A549 (cell line): ENCODE results near the gene ITGB3. TPM values are rescaled to one million over a fixed set of nuclear protein-coding genes. Genes with fewer than 3 reads are reported as not detected.
A peak's percentile ranks its signal among the peaks of the same experiment; 100 is the strongest.

Experiments used
- ATAC-seq, 2 experiments: fragments of 200-7000 bp in 1 of 2; fragments of >200 bp in 1 of 2; cut with Nextera tagmentation in 1 of 2; cut with Tn5 transposase in 1 of 2; 3 replicates each; pipeline versions ENCODE4 v1.8.0 to v1.9.1; 2018 to 2020; ENCODE audit warnings: mild to moderate bottlenecking in 1 of 2, moderate library complexity in 1 of 2
- CTCF ChIA-PET: fragments of 300-600 bp; sonication (Branson Sonifier 250); formaldehyde crosslinking; extraction: SDS; loops from one replicate; lab custom pipeline; 2021; ENCODE audit warnings: antibody characterized with exemption, inconsistent platforms; lab: Yijun Ruan, JAX
- POLR2A ChIA-PET: fragments of 350-600 bp; formaldehyde crosslinking; extraction: SDS; loops from one replicate; lab custom pipeline; 2021; ENCODE audit warnings: antibody characterized with exemption, inconsistent platforms; lab: Yijun Ruan, JAX
- DNase-seq, 2 experiments: peaks; one replicate each; pipeline versions ENCODE4 v3.0.0 to v3.0.0-alpha.2; 2011 to 2016; ENCODE audit warnings: low read depth in 1 of 2, low spot score in 1 of 2
- FAIRE-seq: peaks from 2 replicates; lab custom pipeline; 2011; peaks lifted over from hg19 to GRCh38; lab: Jason Lieb, UNC
- H3K27ac ChIP-seq, 2 experiments: fragments of >200 bp; sonication (Bioruptor Twin); formaldehyde crosslinking; 3 replicates each; pipeline ENCODE4 v1.5.1; 2016 to 2017
- H3K4me1 ChIP-seq: fragments of >200 bp; sonication (Bioruptor Twin); formaldehyde crosslinking; 3 replicates; pipeline ENCODE4 v1.6.1; 2016
- H3K4me2 ChIP-seq: fragments of >200 bp; sonication (Bioruptor Twin); formaldehyde crosslinking; 3 replicates; pipeline ENCODE4 v1.6.1; 2016
- H3K4me3 ChIP-seq: fragments of >200 bp; sonication (Bioruptor Twin); formaldehyde crosslinking; 3 replicates; pipeline ENCODE4 v1.5.1; 2016
- H3K9me3 ChIP-seq: fragments of >200 bp; sonication (Bioruptor Twin); formaldehyde crosslinking; 3 replicates; pipeline ENCODE4 v1.6.1; 2016
- BCL3 ChIP-seq: fragments of >200 bp; sonication (Bioruptor Twin); formaldehyde crosslinking; IDR thresholded peaks from 3 replicates; pipeline ENCODE4 v1.6.1; 2016
- BHLHE40 ChIP-seq: IDR thresholded peaks from 2 replicates; pipeline ENCODE4 v1.6.1; 2012; ENCODE audit warnings: low read depth, low read length, inconsistent platforms
- CBX2 ChIP-seq: fragments of 200-600 bp; sonication (generic); IDR thresholded peaks from 2 replicates; pipeline ENCODE4 v1.6.1; 2016; ENCODE audit warnings: low read depth, mild to moderate bottlenecking, borderline replicate concordance
- CHD2 ChIP-seq: fragments of 150-350 bp; IDR thresholded peaks from 2 replicates; pipeline ENCODE4 v1.6.1; 2014; ENCODE audit warnings: low read length; ENCODE audit not compliant: partially characterized antibody
- CHD4 ChIP-seq: fragments of 200-600 bp; sonication (generic); IDR thresholded peaks from 2 replicates; pipeline ENCODE4 v1.6.1; 2016; ENCODE audit warnings: antibody characterized with exemption, mild to moderate bottlenecking, borderline replicate concordance
- E2F6 ChIP-seq: IDR thresholded peaks from 2 replicates; pipeline ENCODE4 v1.6.1; 2012; ENCODE audit warnings: low read depth, borderline replicate concordance
- EHMT2 ChIP-seq: fragments of 200-600 bp; sonication (generic); IDR thresholded peaks from 2 replicates; pipeline ENCODE4 v1.6.1; 2016; ENCODE audit warnings: antibody characterized with exemption, low read depth, mild to moderate bottlenecking, moderate library complexity
- ESRRA ChIP-seq: fragments of 150-350 bp; IDR thresholded peaks from 2 replicates; pipeline ENCODE4 v1.6.1; 2014; ENCODE audit warnings: mild to moderate bottlenecking, low read length, borderline replicate concordance
- FOSL2 ChIP-seq, 2 experiments: fragments of 450-650 bp in 1 of 2; fragments of >200 bp in 1 of 2; sonication (Bioruptor Twin) in 1 of 2; formaldehyde crosslinking; IDR thresholded peaks; 2 replicates each; pipeline versions ENCODE4 v1.5.0 to v1.6.1; 2016 to 2020; ENCODE audit warnings: mild to moderate bottlenecking in 1 of 2, moderate library complexity in 1 of 2
- GATA3 ChIP-seq: IDR thresholded peaks from 2 replicates; pipeline ENCODE4 v1.6.1; 2012; ENCODE audit warnings: borderline replicate concordance
- HDAC2 ChIP-seq: fragments of 200-600 bp; sonication (generic); IDR thresholded peaks from 2 replicates; pipeline ENCODE4 v1.6.1; 2016
- HEYL ChIP-seq: fragments of 250-450 bp; sonication (Bioruptor Pico); IDR thresholded peaks from 2 replicates; pipeline ENCODE4 v1.8.0; 2021; ENCODE audit warnings: mild to moderate bottlenecking, moderate library complexity
- HOXA7 ChIP-seq: fragments of 250-450 bp; sonication (Bioruptor Pico); IDR thresholded peaks from 2 replicates; pipeline ENCODE4 v1.5.0; 2020; ENCODE audit warnings: mild to moderate bottlenecking, moderate library complexity
- JUN ChIP-seq, 2 experiments: fragments of >200 bp; sonication (Bioruptor Twin); formaldehyde crosslinking; IDR thresholded peaks; 2 replicates in 1 of 2; 3 replicates in 1 of 2; pipeline ENCODE4 v1.6.1; 2016 to 2017
- KDM1A ChIP-seq: fragments of 200-600 bp; sonication (generic); IDR thresholded peaks from 2 replicates; pipeline ENCODE4 v1.6.1; 2016; ENCODE audit warnings: low read depth, mild to moderate bottlenecking
- MAFK ChIP-seq: fragments of 450-650 bp; IDR thresholded peaks from 2 replicates; pipeline ENCODE4 v1.6.1; 2014; ENCODE audit not compliant: partially characterized antibody
- MAZ ChIP-seq: fragments of 150-350 bp; IDR thresholded peaks from 2 replicates; pipeline ENCODE4 v1.6.1; 2014; ENCODE audit warnings: antibody characterized with exemption, low read depth, low read length, borderline replicate concordance
- NFE2L2 ChIP-seq: fragments of 150-350 bp; conservative IDR thresholded peaks from 2 replicates; pipeline ENCODE4 v1.6.1; 2014; ENCODE audit warnings: low read length
- POLR2AphosphoS2 ChIP-seq: conservative IDR thresholded peaks from 2 replicates; pipeline ENCODE4 v1.6.1; 2012; ENCODE audit warnings: low read length, improper control_type of control experiment, inconsistent platforms
- RAD21 ChIP-seq, 2 experiments: fragments of >200 bp in 1 of 2; sonication (Bioruptor Twin) in 1 of 2; formaldehyde crosslinking in 1 of 2; IDR thresholded peaks in 1 of 2; conservative IDR thresholded peaks in 1 of 2; 2 replicates in 1 of 2; 3 replicates in 1 of 2; pipeline ENCODE4 v1.6.1; 2012 to 2018; ENCODE audit warnings: inconsistent platforms in 1 of 2
- RCOR1 ChIP-seq: fragments of 150-350 bp; IDR thresholded peaks from 2 replicates; pipeline ENCODE4 v1.6.1; 2014; ENCODE audit warnings: antibody characterized with exemption, low read length, low read depth
- REST ChIP-seq: fragments of 200-600 bp; sonication (generic); IDR thresholded peaks from 2 replicates; pipeline ENCODE4 v1.6.1; 2016; ENCODE audit warnings: antibody characterized with exemption, mild to moderate bottlenecking, moderate library complexity
- SREBF2 ChIP-seq: fragments of 450-650 bp; IDR thresholded peaks from 2 replicates; pipeline ENCODE4 v1.6.1; 2014; ENCODE audit warnings: mild to moderate bottlenecking, moderate library complexity
- ZFP36 ChIP-seq: fragments of 450-650 bp; IDR thresholded peaks from 2 replicates; pipeline ENCODE4 v1.6.1; 2014; ENCODE audit warnings: borderline replicate concordance; ENCODE audit not compliant: partially characterized antibody
- ZSCAN20 ChIP-seq: fragments of 250-450 bp; sonication (Bioruptor Pico); IDR thresholded peaks from 2 replicates; pipeline ENCODE4 v1.8.0; 2022; ENCODE audit warnings: mild to moderate bottlenecking, moderate library complexity
- WGBS: methylation state at CpG from one replicate; pipeline ENCODE4 v1.1.6; 2017; ENCODE audit errors: missing lambda C conversion rate; 5-methylcytosine and 5-hydroxymethylcytosine counted together
- polyA plus RNA-seq, 4 experiments: library from polyadenylated mRNA; depleted of rRNA in 3 of 4; stranded (reverse); fragments of >200 nt; fragmentation: RNase III in 1 of 4; extraction: RNeasy Plus Mini Kit Qiagen cat#74134 plus additional on column Dnase treatment in 1 of 4; gene quantifications; 2 replicates in 3 of 4; 3 replicates in 1 of 4; pipeline ENCODE4 v1.2.3, GENCODE V29; 2011 to 2017

Gene ITGB3
- polyA plus RNA-seq, 2 of the 4 experiments (the other 2 are of a cell fraction) = 0.34 to 5.0 TPM

GRCh38 chr17:47239967-47240651 is 13.5 kb upstream of the ITGB3 start:
- 65% methylated on average over 3 of the region's 3 CpGs for WGBS
- ATAC-seq = peak; percentile 69 to 84
- POLR2A ChIA-PET = interaction anchor here (1.8 kb wide), 1 partner anchor 84 kb away, joined by 6 read pairs; the partner anchor contains the start of gene EFCAB13

GRCh38 chr17:47240806-47241205 is 12.8 kb upstream of the ITGB3 start:
- no peak for DNase-seq
- WGBS = 77% methylated on average over 3 of the region's 3 CpGs
- H3K27ac ChIP-seq = peak overlapping the region; percentile 4 to 81; a peak in 5 of 6 replicates
- no peak for FAIRE-seq
- no peak for ATAC-seq
- ChIA-PET CTCF (interaction anchor here (5.4 to 9.0 kb wide), 3 partner anchors 11 to 75 kb away, joined by 34 to 60 read pairs (median 37); partner anchors contain the start of gene ITGB3), POLR2A (interaction anchor here (1.8 kb wide), 1 partner anchor 83 kb away, joined by 6 read pairs; the partner anchor contains the start of gene EFCAB13)
- no peak overlapping the region for H3K4me2 ChIP-seq
- no peaks in the 10 kb centered on the region for H3K9me3 ChIP-seq
- TF ChIP-seq GATA3 (no peak), MAZ (no peak), EHMT2 (no peak), ZFP36 (no peak), SREBF2 (no peak), ESRRA (no peak), HOXA7 (no peak)
- H3K4me3 ChIP-seq = no peak overlapping the region
- peaks cover 13% of the 10 kb centered on the region for H3K4me1 ChIP-seq

More at GRCh38 chr17:47239967-47240651, 13.5 kb upstream of the ITGB3 start:
- Histone ChIP-seq H3K27ac (peak overlapping the region; percentile 53 to 81), H3K9me3 (no peaks in the 10 kb centered on the region), H3K4me1 (peaks cover 13% of the 10 kb centered on the region), H3K4me2 (peak overlapping the region; percentile 35), H3K4me3 (no peak overlapping the region)
- CTCF ChIA-PET = interaction anchor here (5.4 to 9.0 kb wide), 3 partner anchors 11 to 76 kb away, joined by 34 to 60 read pairs (median 37); partner anchors contain the start of gene ITGB3
- TF ChIP-seq JUN (IDR thresholded peaks at IDR 0.05) = peak in 1 of 2 experiments; percentile 32; a peak in 1 of 5 replicates
- no peak for TF ChIP-seq MAFK
- TF ChIP-seq CHD2 = no peak
- TF ChIP-seq RCOR1 = no peak
- TF ChIP-seq NFE2L2 = no peak
- no peak for TF ChIP-seq HEYL (CRISPR knock-in tag)
- TF ChIP-seq ZSCAN20 = no peak
- TF ChIP-seq FOSL2 (IDR thresholded peaks at IDR 0.05) = no peak
- peak; percentile 35; the same call in 1 of the 2 replicates for TF ChIP-seq FOSL2 (CRISPR knock-in tag; IDR thresholded peaks at IDR 0.05)
- FAIRE-seq (no peak), DNase-seq (peak; percentile 50 to 75)

GRCh38 chr17:47242648-47243047 is 11.0 kb upstream of the ITGB3 start:
- H3K27ac ChIP-seq = no peak overlapping the region
- ChIA-PET CTCF (interaction anchor here (0.6 to 9.0 kb wide), 8 partner anchors 9 to 542 kb away, joined by 3 to 60 read pairs (median 4); partner anchors contain the start of gene ITGB3), POLR2A (no interaction called here)
- no peak overlapping the region for H3K4me3 ChIP-seq
- WGBS = 72% methylated on average over 2 of the region's 2 CpGs
- no peak for ATAC-seq
- H3K4me1 ChIP-seq = peaks cover 13% of the 10 kb centered on the region
- no peak for DNase-seq
- H3K9me3 ChIP-seq = no peaks in the 10 kb centered on the region
- no peak for FAIRE-seq
- H3K4me2 ChIP-seq = no peak overlapping the region
- no peak for TF ChIP-seq GATA3
- no peak for TF ChIP-seq RAD21 (conservative IDR thresholded peaks at IDR 0.05 in 1 of 2, IDR thresholded peaks at IDR 0.05 in 1 of 2)
- no peak for TF ChIP-seq KDM1A
- no peak for TF ChIP-seq ZFP36
- no peak for TF ChIP-seq CBX2
- TF ChIP-seq BHLHE40 = no peak
- no peak for TF ChIP-seq HDAC2
- TF ChIP-seq REST = no peak
- TF ChIP-seq E2F6 = no peak
- no peak for TF ChIP-seq BCL3
- TF ChIP-seq POLR2AphosphoS2 = no peak
- TF ChIP-seq EHMT2 = no peak
- TF ChIP-seq CHD4 = no peak
